MCF 10A (cell line): Measurements from ENCODE around the gene FADS6. TPM values are rescaled to one million over a fixed set of nuclear protein-coding genes. Genes with fewer than 3 reads are reported as not detected.

Experiments
- Bru-seq: library from RNA; stranded (reverse); fragments of 400-500 nt; gene quantifications from one replicate; lab custom pipeline; 2021; lab: Mats Ljungman, UMichigan
- BruChase-seq, 2 experiments: library from RNA; stranded (reverse); fragments of 400-500 nt; gene quantifications; one replicate each; lab custom pipeline; 2021; lab: Mats Ljungman, UMichigan
- BruUV-seq: library from RNA; stranded (reverse); fragments of 400-500 nt; replicated peaks from 2 replicates; lab custom pipeline; 2021; lab: Mats Ljungman, UMichigan
- CTCF ChIA-PET: fragments of 300-600 bp; sonication (Branson Sonifier 250); formaldehyde crosslinking; extraction: SDS; loops from one replicate; lab custom pipeline; 2021; ENCODE audit warnings: antibody characterized with exemption, inconsistent platforms; lab: Yijun Ruan, JAX
- POLR2A ChIA-PET: fragments of 300-600, 350-650 bp; sonication (Branson Sonifier 250); formaldehyde crosslinking; extraction: SDS; loops from one replicate; lab custom pipeline; 2020; ENCODE audit warnings: antibody characterized with exemption, inconsistent platforms; lab: Yijun Ruan, JAX
- DNase-seq: peaks from one replicate; pipeline ENCODE4 v3.0.0-alpha.2; 2018; ENCODE audit not compliant: unreplicated experiment
- H3K27ac Mint-ChIP-seq: one replicate; pipeline ENCODE4 v1.8.0; 2022; ENCODE audit warnings: mild to moderate bottlenecking, low read depth, mixed read lengths; ENCODE audit not compliant: unreplicated experiment
- H3K27me3 Mint-ChIP-seq: one replicate; pipeline ENCODE4 v1.8.0; 2022; ENCODE audit warnings: mixed read lengths; ENCODE audit not compliant: insufficient read depth, unreplicated experiment
- H3K36me3 Mint-ChIP-seq: one replicate; pipeline ENCODE4 v1.8.0; 2022; ENCODE audit warnings: mild to moderate bottlenecking, moderate library complexity, mixed read lengths; ENCODE audit not compliant: insufficient read depth, unreplicated experiment
- H3K4me1 Mint-ChIP-seq: one replicate; pipeline ENCODE4 v1.8.0; 2022; ENCODE audit warnings: mixed read lengths; ENCODE audit not compliant: insufficient read depth, unreplicated experiment
- H3K4me3 Mint-ChIP-seq: one replicate; pipeline ENCODE4 v1.8.0; 2022; ENCODE audit warnings: mild to moderate bottlenecking, moderate library complexity, mixed read lengths; ENCODE audit not compliant: unreplicated experiment
- H3K9me3 Mint-ChIP-seq: one replicate; pipeline ENCODE4 v1.8.0; 2022; ENCODE audit warnings: mixed read lengths; ENCODE audit not compliant: unreplicated experiment
- CTCF ChIP-seq: fragments of 200-600 bp; IDR thresholded peaks from one replicate; pipeline ENCODE4 v1.8.0; 2022; ENCODE audit warnings: antibody characterized with exemption, mild to moderate bottlenecking; ENCODE audit not compliant: unreplicated experiment
- intact Hi-C: fragments of 100-400 bp; cut with micrococcal nuclease; formaldehyde crosslinking; loops from 2 replicates; pipeline ENCODE4 v1.14.1; 2022
- long read RNA-seq: library from polyadenylated mRNA; stranded (forward); transcript quantifications from one replicate; pipeline ENCODE4 v2.0.0, GENCODE V29; 2022
- total RNA-seq: library from RNA; stranded (reverse); gene quantifications from 2 replicates; pipeline ENCODE4 v1.2.3, GENCODE V29; 2022

FADS6 gene
- total RNA-seq: not detected in 2 replicates
- not detected for Bru-seq, nascent RNA
- BruChase-seq, experiment 1, labeled RNA remaining after a 6-hour chase: not detected
- BruChase-seq, experiment 2, labeled RNA remaining after a 2-hour chase: not detected
- long read RNA-seq: 0 reads

GRCh38 chr17:74892974-74893911, at the start of gene FADS6:
Gene FADS6, minus strand, starts transcription at chr17:74893633. Its CDS starts 38 bp downstream, at chr17:74893595.
- Mint-ChIP-seq H3K36me3 (no peaks in the 10 kb centered on the region), H3K4me3 (no peak within 1 kb of the TSS), H3K27me3 (peaks cover 53% of the 10 kb centered on the region), H3K27ac (no peak within 1 kb of the TSS), H3K9me3 (no peaks in the 10 kb centered on the region), H3K4me1 (no peaks in the 10 kb centered on the region)
- intact Hi-C loops: no loop called here
- ChIA-PET POLR2A (no interaction called here), CTCF (interaction anchor here (1.0 kb wide), 1 partner anchor 27 kb away, joined by 3 read pairs; no protein-coding TSS in a partner anchor)
- no peak for DNase-seq
- BruUV-seq: no TSS peak
- TF ChIP-seq CTCF: no peak

- H3K27ac Mint-ChIP-seq: no peak overlapping the region
- H3K36me3 Mint-ChIP-seq: peaks cover 6% of the 10 kb centered on the region
- DNase-seq: no peak
- no peak for TF ChIP-seq CTCF
- H3K27me3 Mint-ChIP-seq: peaks cover 21% of the 10 kb centered on the region
- BruUV-seq: no TSS peak
- intact Hi-C loops: no loop called here
- H3K9me3 Mint-ChIP-seq: no peaks in the 10 kb centered on the region
- CTCF ChIA-PET: interaction anchor here (1.2 kb wide), 1 partner anchor 16 kb away, joined by 5 read pairs; no protein-coding TSS in a partner anchor
- H3K4me1 Mint-ChIP-seq: peaks cover 20% of the 10 kb centered on the region
- POLR2A ChIA-PET: interaction anchor here (0.7 kb wide), 1 partner anchor 214 kb away, joined by 4 read pairs; no protein-coding TSS in a partner anchor
- no peak overlapping the region for H3K4me3 Mint-ChIP-seq
These were observed 47.8 kb upstream of the FADS6 start for GRCh38 chr17:74941128-74941725.

- Mint-ChIP-seq H3K36me3 (peaks cover 6% of the 10 kb centered on the region), H3K27ac (no peak overlapping the region), H3K9me3 (no peaks in the 10 kb centered on the region), H3K4me1 (peaks cover 15% of the 10 kb centered on the region), H3K27me3 (peaks cover 21% of the 10 kb centered on the region), H3K4me3 (no peak overlapping the region)
- ChIA-PET CTCF (interaction anchor here (1.3 kb wide), 1 partner anchor 21 kb away, joined by 3 read pairs; no protein-coding TSS in a partner anchor), POLR2A (no interaction called here)
- BruUV-seq: no TSS peak
- no peak for DNase-seq
- TF ChIP-seq CTCF: no peak
- intact Hi-C loops: no loop called here
These were observed 46.1 kb upstream of the FADS6 start for GRCh38 chr17:74939534-74939933.
